ENCODE results near the gene GCNT2. TPM values are rescaled to one million over a fixed set of nuclear protein-coding genes. Genes with fewer than 3 reads are reported as not detected.
"Not testable (repeated sequence)": the region's sequence is repeated elsewhere in the genome, so short reads cannot be mapped to it uniquely, and the experiment has no call there.

Gene GCNT2
- total RNA-seq, 1 experiment from 2014 or later: 42.8 TPM

DNA sequence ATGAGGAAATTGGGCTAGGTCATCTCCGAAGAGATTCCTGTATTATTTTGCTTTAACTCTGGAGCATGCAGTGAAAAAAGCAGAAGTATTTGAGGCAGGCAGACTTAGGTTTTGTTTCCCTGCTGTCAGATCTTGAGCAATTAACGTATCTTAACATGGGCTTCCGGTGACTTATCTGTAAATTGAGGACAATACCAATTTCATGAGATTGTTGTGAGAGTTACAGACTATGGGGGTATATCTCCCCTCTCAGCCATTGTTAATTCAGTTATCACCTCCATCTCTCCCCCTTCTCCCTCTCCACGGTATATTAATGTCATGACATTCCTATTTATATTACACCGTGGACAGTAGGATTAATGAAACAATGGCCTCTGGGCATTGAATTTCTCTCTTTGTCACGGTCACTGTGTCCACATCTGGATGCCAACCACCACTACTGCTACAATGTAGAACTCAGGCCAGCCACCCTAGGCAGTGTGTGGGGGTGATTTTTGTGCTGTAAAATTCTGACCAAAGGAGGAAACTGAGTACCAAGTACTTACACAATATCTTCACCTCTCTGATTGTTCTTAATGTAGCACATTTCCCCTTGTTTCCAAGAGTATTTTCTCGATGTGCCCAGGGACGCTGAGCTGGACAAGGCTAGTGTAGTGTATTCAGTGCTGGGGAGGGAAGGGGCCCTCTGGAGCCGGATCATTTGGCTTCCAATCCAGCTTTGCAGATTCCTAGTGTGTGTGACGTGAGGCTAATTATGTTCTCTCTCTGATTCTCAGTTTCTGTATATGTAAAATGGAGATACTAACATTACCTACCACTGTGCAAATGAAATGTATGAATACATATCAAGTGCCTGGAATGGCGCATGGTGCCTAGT, 77.2 kb downstream of the GCNT2 start:
- Histone ChIP-seq H3K27me3 (ENCODE audit: control insufficient read depth, insufficient read depth, low read length) (no peaks in the 10 kb centered on the region), H3K36me3 (ENCODE audit: control insufficient read depth, insufficient read depth, low read length) (no peaks in the 10 kb centered on the region), H3K27ac (ENCODE audit: low read length) (no peak overlapping the region), H3K9me3 (ENCODE audit: control insufficient read depth, insufficient read depth, low read depth, low read length) (no peaks in the 10 kb centered on the region), H3K4me3 (ENCODE audit: low read depth in 2 of 2, low read length in 2 of 2) (no peak overlapping the region), H3K4me1 (ENCODE audit: control insufficient read depth, insufficient read depth, low read length) (peaks cover 13% of the 10 kb centered on the region; the same call in 1 of the 2 replicates)
- in situ Hi-C loops (cut with HindIII; ENCODE audit: low pct_unique_long_range_greater_than_20kb, low sequenced_read_pairs) (no loop called here), intact Hi-C loops (cut with micrococcal nuclease; ENCODE audit: unreplicated experiment) (no loop called here)
- POLR2A ChIA-PET: no interaction called here
- no TSS peak for BruUV-seq (replicated peaks)
- ATAC-seq (no peak), DNase-seq (ENCODE audit: low read depth, low spot score) (no peak)
- no peak for TF ChIP-seq TCF7L2 (IDR thresholded peaks at IDR 0.05; ENCODE audit: low read depth, low read length)
- no peak for TF ChIP-seq POLR2AphosphoS5 (IDR thresholded peaks at IDR 0.05; ENCODE audit: low read depth, low read length)
- TF ChIP-seq, protein P1, sequence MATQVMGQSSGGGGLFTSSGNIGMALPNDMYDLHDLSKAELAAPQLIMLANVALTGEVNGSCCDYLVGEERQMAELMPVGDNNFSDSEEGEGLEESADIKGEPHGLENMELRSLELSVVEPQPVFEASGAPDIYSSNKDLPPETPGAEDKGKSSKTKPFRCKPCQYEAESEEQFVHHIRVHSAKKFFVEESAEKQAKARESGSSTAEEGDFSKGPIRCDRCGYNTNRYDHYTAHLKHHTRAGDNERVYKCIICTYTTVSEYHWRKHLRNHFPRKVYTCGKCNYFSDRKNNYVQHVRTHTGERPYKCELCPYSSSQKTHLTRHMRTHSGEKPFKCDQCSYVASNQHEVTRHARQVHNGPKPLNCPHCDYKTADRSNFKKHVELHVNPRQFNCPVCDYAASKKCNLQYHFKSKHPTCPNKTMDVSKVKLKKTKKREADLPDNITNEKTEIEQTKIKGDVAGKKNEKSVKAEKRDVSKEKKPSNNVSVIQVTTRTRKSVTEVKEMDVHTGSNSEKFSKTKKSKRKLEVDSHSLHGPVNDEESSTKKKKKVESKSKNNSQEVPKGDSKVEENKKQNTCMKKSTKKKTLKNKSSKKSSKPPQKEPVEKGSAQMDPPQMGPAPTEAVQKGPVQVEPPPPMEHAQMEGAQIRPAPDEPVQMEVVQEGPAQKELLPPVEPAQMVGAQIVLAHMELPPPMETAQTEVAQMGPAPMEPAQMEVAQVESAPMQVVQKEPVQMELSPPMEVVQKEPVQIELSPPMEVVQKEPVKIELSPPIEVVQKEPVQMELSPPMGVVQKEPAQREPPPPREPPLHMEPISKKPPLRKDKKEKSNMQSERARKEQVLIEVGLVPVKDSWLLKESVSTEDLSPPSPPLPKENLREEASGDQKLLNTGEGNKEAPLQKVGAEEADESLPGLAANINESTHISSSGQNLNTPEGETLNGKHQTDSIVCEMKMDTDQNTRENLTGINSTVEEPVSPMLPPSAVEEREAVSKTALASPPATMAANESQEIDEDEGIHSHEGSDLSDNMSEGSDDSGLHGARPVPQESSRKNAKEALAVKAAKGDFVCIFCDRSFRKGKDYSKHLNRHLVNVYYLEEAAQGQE (IDR thresholded peaks at IDR 0.05; ENCODE audit: insufficient read depth in 1 of 2, low read depth in 2 of 2, low read length in 1 of 2): no peak
- TF ChIP-seq, protein P2, sequence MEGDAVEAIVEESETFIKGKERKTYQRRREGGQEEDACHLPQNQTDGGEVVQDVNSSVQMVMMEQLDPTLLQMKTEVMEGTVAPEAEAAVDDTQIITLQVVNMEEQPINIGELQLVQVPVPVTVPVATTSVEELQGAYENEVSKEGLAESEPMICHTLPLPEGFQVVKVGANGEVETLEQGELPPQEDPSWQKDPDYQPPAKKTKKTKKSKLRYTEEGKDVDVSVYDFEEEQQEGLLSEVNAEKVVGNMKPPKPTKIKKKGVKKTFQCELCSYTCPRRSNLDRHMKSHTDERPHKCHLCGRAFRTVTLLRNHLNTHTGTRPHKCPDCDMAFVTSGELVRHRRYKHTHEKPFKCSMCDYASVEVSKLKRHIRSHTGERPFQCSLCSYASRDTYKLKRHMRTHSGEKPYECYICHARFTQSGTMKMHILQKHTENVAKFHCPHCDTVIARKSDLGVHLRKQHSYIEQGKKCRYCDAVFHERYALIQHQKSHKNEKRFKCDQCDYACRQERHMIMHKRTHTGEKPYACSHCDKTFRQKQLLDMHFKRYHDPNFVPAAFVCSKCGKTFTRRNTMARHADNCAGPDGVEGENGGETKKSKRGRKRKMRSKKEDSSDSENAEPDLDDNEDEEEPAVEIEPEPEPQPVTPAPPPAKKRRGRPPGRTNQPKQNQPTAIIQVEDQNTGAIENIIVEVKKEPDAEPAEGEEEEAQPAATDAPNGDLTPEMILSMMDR (IDR thresholded peaks at IDR 0.05): no peak
- TF ChIP-seq SIN3A (IDR thresholded peaks at IDR 0.05; ENCODE audit: borderline replicate concordance, insufficient read depth, low read depth, low read length): no peak
- CTCF ChIA-PET: no interaction called here

DNA sequence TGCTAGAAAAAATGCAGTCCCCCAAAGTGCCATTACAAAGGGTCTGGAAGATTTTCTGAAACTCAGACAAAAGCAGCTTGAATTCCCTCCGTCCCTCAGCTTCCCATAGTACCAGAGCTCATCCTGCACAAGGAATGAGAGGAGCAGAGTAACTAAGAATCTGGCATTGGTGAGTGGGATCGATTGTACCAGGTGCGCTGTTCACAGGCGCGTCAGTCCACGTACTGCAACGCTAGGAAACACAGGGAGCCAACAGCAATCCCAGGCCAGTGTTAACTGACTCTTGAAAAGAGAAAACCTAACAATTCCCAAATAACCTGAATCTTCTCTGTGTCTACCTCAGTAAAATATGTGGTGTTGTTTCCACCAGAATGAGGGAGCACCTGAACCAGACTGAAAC, 77.9 kb downstream of the GCNT2 start:
- H3K27me3 ChIP-seq (ENCODE audit: control insufficient read depth, insufficient read depth, low read length): no peaks in the 10 kb centered on the region
- TF ChIP-seq, protein P1 (IDR thresholded peaks at IDR 0.05; ENCODE audit: insufficient read depth in 1 of 2, low read depth in 2 of 2, low read length in 1 of 2): no peak
- TF ChIP-seq, protein P2 (IDR thresholded peaks at IDR 0.05): no peak
- no peak for TF ChIP-seq TCF7L2 (IDR thresholded peaks at IDR 0.05; ENCODE audit: low read depth, low read length)
- TF ChIP-seq SIN3A (IDR thresholded peaks at IDR 0.05; ENCODE audit: borderline replicate concordance, insufficient read depth, low read depth, low read length): no peak
- no peak for TF ChIP-seq POLR2AphosphoS5 (IDR thresholded peaks at IDR 0.05; ENCODE audit: low read depth, low read length)
- no TSS peak for BruUV-seq (replicated peaks)
- CTCF ChIA-PET: no interaction called here
- H3K4me3 ChIP-seq (ENCODE audit: low read depth in 2 of 2, low read length in 2 of 2): no peak overlapping the region
- H3K27ac ChIP-seq (ENCODE audit: low read length): no peak overlapping the region
- DNase-seq (ENCODE audit: low read depth, low spot score) (no peak), ATAC-seq (no peak)
- intact Hi-C loops (cut with micrococcal nuclease; ENCODE audit: unreplicated experiment): no loop called here
- POLR2A ChIA-PET: no interaction called here
- in situ Hi-C loops (cut with HindIII; ENCODE audit: low pct_unique_long_range_greater_than_20kb, low sequenced_read_pairs): no loop called here
- H3K9me3 ChIP-seq (ENCODE audit: control insufficient read depth, insufficient read depth, low read depth, low read length): no peaks in the 10 kb centered on the region
- no peaks in the 10 kb centered on the region for H3K36me3 ChIP-seq (ENCODE audit: control insufficient read depth, insufficient read depth, low read length)
- peaks cover 13% of the 10 kb centered on the region; the same call in 1 of the 2 replicates for H3K4me1 ChIP-seq (ENCODE audit: control insufficient read depth, insufficient read depth, low read length)

DNA sequence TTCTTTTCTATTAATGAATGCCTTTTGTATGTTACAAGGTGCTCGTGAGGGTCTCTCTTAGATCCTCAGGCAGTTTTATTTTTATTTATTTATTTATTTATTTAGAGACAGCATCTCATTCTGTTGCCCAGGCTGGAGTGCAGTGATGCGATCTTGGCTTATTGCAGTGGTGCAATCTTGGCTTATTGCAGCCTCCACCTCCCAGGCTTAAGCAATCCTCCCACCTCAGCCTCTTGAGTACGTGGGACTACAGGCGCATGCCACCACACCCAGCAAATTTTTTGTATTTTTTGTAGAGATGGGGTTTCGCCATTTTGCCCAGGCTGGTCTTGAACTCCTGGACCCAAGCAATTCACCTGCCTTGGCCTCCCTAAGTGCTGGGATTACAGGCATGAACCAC, 79.5 kb downstream of the GCNT2 start:
- H3K36me3 ChIP-seq (ENCODE audit: control insufficient read depth, insufficient read depth, low read length); CTCF ChIA-PET; POLR2A ChIA-PET; DNase-seq (ENCODE audit: low read depth, low spot score); H3K27me3 ChIP-seq (ENCODE audit: control insufficient read depth, insufficient read depth, low read length); in situ Hi-C loops (cut with HindIII; ENCODE audit: low pct_unique_long_range_greater_than_20kb, low sequenced_read_pairs); intact Hi-C loops (cut with micrococcal nuclease; ENCODE audit: unreplicated experiment); H3K4me3 ChIP-seq (ENCODE audit: low read depth in 2 of 2, low read length in 2 of 2); ATAC-seq; H3K9me3 ChIP-seq (ENCODE audit: control insufficient read depth, insufficient read depth, low read depth, low read length); BruUV-seq (replicated peaks); H3K27ac ChIP-seq (ENCODE audit: low read length): not testable (repeated sequence)
- peaks cover 13% of the 10 kb centered on the region; the same call in 1 of the 2 replicates for H3K4me1 ChIP-seq (ENCODE audit: control insufficient read depth, insufficient read depth, low read length)

All from Panc1 (cell line).